ENCODE measurements around the gene LMO4.

Gene LMO4

GRCh38 chr1:87362063-87362833 lies 33.6 kb downstream of the LMO4 start:
- DNase-seq = no peak

GRCh38 chr1:87362834-87363426 lies 34.2 kb downstream of the LMO4 start:
- DNase-seq = no peak

- DNase-seq = no peak
Observed at GRCh38 chr1:87367549-87367948, 38.9 kb downstream of the LMO4 start.

GRCh38 chr1:87368907-87369306 lies 40.2 kb downstream of the LMO4 start:
- no peak for DNase-seq

GRCh38 chr1:87369736-87370478 lies 41.2 kb downstream of the LMO4 start:
- no peak for DNase-seq

- no peak for DNase-seq
Observed at GRCh38 chr1:87370544-87370943, 41.9 kb downstream of the LMO4 start.

GRCh38 chr1:87379306-87379705 lies 50.6 kb downstream of the LMO4 start:
- no peak for DNase-seq

GRCh38 chr1:87386217-87386790 lies 57.6 kb downstream of the LMO4 start:
- DNase-seq = no peak

- no peak for DNase-seq
Observed at GRCh38 chr1:87388411-87388810, 59.7 kb downstream of the LMO4 start.

- DNase-seq = no peak
Observed at GRCh38 chr1:87389011-87389410, 60.3 kb downstream of the LMO4 start.

- DNase-seq = no peak
Observed at GRCh38 chr1:87389546-87389945, 60.9 kb downstream of the LMO4 start.

- DNase-seq = no peak
Observed at GRCh38 chr1:87392248-87393192, 63.8 kb downstream of the LMO4 start.

- DNase-seq = no peak
Observed at GRCh38 chr1:87393445-87394085, 64.9 kb downstream of the LMO4 start.

GRCh38 chr1:87394513-87394912 lies 65.8 kb downstream of the LMO4 start:
- DNase-seq = no peak

GRCh38 chr1:87394982-87395381 lies 66.3 kb downstream of the LMO4 start:
- DNase-seq = no peak

All from NCI-H2029 treated with DMSO at 0.1 percent for 48 hours (cell line).